PC-3 (cell line): ENCODE measurements around the gene UBASH3A.

Experiments used
- EZH2 ChIP-seq: fragments of 300-600 bp; sonication (generic); IDR thresholded peaks from one replicate; pipeline ENCODE4 v1.6.1; 2017; ENCODE audit warnings: antibody characterized with exemption, mild to moderate bottlenecking, low read length; ENCODE audit not compliant: unreplicated experiment
- TF ChIP-seq, protein P1 (sequence below): fragments of 300-600 bp; sonication (generic); conservative IDR thresholded peaks from 2 replicates; pipeline ENCODE4 v1.5.1; 2017; ENCODE audit warnings: antibody characterized with exemption, low read depth, mild to moderate bottlenecking, low read length

DNA sequence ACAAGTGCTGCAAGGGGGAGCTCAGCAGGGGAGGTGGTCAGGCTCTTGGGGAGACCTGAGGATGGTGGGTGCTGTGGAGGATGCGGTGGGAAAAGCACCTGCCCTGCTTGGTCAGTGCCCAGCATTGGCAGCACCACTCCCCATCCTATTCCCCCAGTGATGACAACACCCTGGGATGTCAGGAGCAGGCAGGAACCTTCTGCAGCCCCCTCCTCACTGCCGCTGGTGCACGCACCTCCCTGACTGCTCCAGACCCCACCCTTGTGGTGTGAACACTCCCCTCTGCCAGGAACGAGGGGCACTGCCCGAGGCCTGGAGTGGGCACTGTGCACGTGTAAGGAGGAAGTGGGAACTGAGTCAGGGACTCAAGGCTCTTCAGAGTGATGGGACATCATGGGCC lies 20.4 kb upstream of the UBASH3A start:
- TF ChIP-seq, protein P1, sequence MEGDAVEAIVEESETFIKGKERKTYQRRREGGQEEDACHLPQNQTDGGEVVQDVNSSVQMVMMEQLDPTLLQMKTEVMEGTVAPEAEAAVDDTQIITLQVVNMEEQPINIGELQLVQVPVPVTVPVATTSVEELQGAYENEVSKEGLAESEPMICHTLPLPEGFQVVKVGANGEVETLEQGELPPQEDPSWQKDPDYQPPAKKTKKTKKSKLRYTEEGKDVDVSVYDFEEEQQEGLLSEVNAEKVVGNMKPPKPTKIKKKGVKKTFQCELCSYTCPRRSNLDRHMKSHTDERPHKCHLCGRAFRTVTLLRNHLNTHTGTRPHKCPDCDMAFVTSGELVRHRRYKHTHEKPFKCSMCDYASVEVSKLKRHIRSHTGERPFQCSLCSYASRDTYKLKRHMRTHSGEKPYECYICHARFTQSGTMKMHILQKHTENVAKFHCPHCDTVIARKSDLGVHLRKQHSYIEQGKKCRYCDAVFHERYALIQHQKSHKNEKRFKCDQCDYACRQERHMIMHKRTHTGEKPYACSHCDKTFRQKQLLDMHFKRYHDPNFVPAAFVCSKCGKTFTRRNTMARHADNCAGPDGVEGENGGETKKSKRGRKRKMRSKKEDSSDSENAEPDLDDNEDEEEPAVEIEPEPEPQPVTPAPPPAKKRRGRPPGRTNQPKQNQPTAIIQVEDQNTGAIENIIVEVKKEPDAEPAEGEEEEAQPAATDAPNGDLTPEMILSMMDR = no peak
- TF ChIP-seq EZH2 = no peak
